Loucy (cell line): ENCODE data around the gene KCNMA1.

ENCODE experiments used
- EZH2phosphoT487 ChIP-seq: fragments of 200-600 bp; IDR thresholded peaks from 2 replicates; pipeline ENCODE4 v1.6.1; 2018; ENCODE audit warnings: antibody characterized with exemption, mild to moderate bottlenecking, moderate library complexity, borderline replicate concordance
- TF ChIP-seq, protein P1 (sequence below): fragments of 200-600 bp; sonication (generic); conservative IDR thresholded peaks from 2 replicates; pipeline ENCODE4 v1.5.1; 2014; ENCODE audit warnings: mild to moderate bottlenecking, antibody characterized with exemption, low read length

DNA sequence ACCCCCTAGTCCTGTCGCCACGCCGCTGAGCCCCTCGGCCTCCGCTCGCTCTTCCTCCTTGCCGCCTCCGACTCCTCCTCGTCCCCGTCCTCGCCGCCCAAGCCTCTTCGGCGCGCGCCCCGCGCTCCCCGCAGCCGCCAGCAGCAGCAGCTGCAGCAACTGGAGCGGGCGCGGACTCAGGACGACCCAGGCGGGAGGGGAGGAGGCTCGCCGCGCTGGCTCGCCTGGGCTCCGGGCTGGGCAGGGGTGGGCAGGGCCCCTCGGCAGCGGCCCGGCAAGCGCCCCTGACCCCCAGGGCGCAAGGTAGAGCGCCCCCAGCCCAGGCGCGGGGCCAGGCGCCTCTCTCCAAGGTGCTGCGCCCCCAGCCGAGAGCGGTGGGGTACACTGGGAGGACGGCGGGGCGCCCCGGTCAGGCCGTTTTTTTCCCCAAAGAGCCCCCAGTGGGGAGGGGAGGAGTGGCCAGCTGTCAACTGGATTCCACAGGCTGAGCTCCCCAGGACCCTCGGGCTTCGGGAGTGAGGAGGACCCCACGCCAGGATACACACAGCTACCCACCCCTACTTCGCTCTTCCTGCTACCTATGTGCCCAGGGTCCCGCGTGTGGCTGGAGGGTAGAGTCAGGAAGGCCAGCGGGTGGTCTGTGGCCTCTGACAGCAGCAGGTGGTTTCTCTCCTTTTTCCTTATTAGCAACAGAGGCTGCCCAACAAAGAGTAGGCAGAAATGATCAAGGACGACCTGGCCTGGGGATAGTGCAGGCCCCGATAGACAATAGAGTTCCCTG lies 903 bp upstream of the KCNMA1 start:
- TF ChIP-seq, protein P1, sequence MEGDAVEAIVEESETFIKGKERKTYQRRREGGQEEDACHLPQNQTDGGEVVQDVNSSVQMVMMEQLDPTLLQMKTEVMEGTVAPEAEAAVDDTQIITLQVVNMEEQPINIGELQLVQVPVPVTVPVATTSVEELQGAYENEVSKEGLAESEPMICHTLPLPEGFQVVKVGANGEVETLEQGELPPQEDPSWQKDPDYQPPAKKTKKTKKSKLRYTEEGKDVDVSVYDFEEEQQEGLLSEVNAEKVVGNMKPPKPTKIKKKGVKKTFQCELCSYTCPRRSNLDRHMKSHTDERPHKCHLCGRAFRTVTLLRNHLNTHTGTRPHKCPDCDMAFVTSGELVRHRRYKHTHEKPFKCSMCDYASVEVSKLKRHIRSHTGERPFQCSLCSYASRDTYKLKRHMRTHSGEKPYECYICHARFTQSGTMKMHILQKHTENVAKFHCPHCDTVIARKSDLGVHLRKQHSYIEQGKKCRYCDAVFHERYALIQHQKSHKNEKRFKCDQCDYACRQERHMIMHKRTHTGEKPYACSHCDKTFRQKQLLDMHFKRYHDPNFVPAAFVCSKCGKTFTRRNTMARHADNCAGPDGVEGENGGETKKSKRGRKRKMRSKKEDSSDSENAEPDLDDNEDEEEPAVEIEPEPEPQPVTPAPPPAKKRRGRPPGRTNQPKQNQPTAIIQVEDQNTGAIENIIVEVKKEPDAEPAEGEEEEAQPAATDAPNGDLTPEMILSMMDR: no peak
- TF ChIP-seq EZH2phosphoT487: no peak
